Mammary epithelial cell (primary cell): Measurements from ENCODE around the gene SNX8.

Experiments
- EZH2 ChIP-seq: IDR thresholded peaks from 2 replicates; pipeline ENCODE4 v1.6.1; 2012; ENCODE audit warnings: low read length, inconsistent platforms, borderline replicate concordance
- TF ChIP-seq, protein P1 (sequence below), 2 donors: IDR thresholded peaks in 1 of 2; conservative IDR thresholded peaks in 1 of 2; 2 replicates each; pipeline ENCODE4 v1.5.1; 2011 to 2012; ENCODE audit warnings: inconsistent platforms in 2 of 2, low read length in 2 of 2, mild to moderate bottlenecking in 2 of 2, control low read depth in 1 of 2, low read depth in 1 of 2; ENCODE audit not compliant: insufficient read depth in 1 of 2; ENCODE audit errors: extremely low read depth in 1 of 2

DNA sequence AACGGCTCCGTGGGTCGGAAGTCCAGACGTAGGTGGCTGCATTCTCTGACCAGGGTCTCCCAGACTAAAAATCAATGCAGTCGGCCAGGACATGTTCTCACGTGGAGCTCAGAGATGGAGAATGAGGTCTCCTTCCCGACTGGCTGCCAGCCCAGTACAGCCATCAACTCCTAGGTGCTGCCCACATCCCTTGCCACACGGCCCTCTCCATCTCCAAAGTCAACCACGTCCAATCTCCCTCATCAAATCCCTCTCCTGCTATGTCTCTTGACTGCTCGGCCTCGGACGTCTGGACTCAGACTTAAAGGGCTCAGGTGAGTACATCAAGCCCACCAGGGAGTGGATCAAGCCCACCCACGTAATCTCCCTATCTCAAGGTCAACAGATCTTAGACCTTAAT is 88.4 kb downstream of the SNX8 start:
- TF ChIP-seq, protein P1, sequence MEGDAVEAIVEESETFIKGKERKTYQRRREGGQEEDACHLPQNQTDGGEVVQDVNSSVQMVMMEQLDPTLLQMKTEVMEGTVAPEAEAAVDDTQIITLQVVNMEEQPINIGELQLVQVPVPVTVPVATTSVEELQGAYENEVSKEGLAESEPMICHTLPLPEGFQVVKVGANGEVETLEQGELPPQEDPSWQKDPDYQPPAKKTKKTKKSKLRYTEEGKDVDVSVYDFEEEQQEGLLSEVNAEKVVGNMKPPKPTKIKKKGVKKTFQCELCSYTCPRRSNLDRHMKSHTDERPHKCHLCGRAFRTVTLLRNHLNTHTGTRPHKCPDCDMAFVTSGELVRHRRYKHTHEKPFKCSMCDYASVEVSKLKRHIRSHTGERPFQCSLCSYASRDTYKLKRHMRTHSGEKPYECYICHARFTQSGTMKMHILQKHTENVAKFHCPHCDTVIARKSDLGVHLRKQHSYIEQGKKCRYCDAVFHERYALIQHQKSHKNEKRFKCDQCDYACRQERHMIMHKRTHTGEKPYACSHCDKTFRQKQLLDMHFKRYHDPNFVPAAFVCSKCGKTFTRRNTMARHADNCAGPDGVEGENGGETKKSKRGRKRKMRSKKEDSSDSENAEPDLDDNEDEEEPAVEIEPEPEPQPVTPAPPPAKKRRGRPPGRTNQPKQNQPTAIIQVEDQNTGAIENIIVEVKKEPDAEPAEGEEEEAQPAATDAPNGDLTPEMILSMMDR (conservative IDR thresholded peaks at IDR 0.05 in 1 of 2, IDR thresholded peaks at IDR 0.05 in 1 of 2; ENCODE audit: extremely low read depth in 1 of 2, insufficient read depth in 1 of 2, low read depth in 1 of 2, low read length in 2 of 2), result no peak
- TF ChIP-seq EZH2, result no peak
